GM21447 (cell line): ENCODE data around the gene LINC00237.

Experiments
- ATAC-seq: cut with Tn5 transposase; IDR thresholded peaks from one replicate; pipeline ENCODE4 v1.9.1; 2021; ENCODE audit not compliant: unreplicated experiment

LINC00237 gene

GRCh38 chr20:21100578-21101452 lies 5.3 kb downstream of the LINC00237 start:
- no peak for ATAC-seq

GRCh38 chr20:21099751-21100577 lies 6.2 kb downstream of the LINC00237 start:
- ATAC-seq: peak; percentile 36

GRCh38 chr20:21096321-21097043 lies 9.7 kb downstream of the LINC00237 start:
- peak; percentile 51 for ATAC-seq

- no peak for ATAC-seq
These were observed 13.4 kb downstream of the LINC00237 start for GRCh38 chr20:21092806-21093205.

GRCh38 chr20:21090721-21091120 lies 15.4 kb downstream of the LINC00237 start:
- ATAC-seq: no peak

GRCh38 chr20:21090111-21090618 lies 16.0 kb downstream of the LINC00237 start:
- ATAC-seq: no peak

- ATAC-seq: no peak
These were observed 16.8 kb downstream of the LINC00237 start for GRCh38 chr20:21089391-21089790.

GRCh38 chr20:21087862-21088540 lies 18.2 kb downstream of the LINC00237 start:
- no peak for ATAC-seq

- ATAC-seq: no peak
These were observed 22.3 kb downstream of the LINC00237 start for GRCh38 chr20:21083825-21084325.

- ATAC-seq: no peak
These were observed 23.6 kb downstream of the LINC00237 start for GRCh38 chr20:21082584-21082983.

GRCh38 chr20:21077809-21078345 lies 28.3 kb downstream of the LINC00237 start:
- no peak for ATAC-seq

GRCh38 chr20:21076073-21076472 lies 30.1 kb downstream of the LINC00237 start:
- no peak for ATAC-seq

GRCh38 chr20:21075471-21075870 lies 30.7 kb downstream of the LINC00237 start:
- ATAC-seq: peak; percentile 3

- peak; percentile 97 for ATAC-seq
These were observed 31.4 kb downstream of the LINC00237 start for GRCh38 chr20:21074605-21075336.

GRCh38 chr20:21067255-21067654 lies 38.9 kb downstream of the LINC00237 start:
- ATAC-seq: no peak

- no peak for ATAC-seq
These were observed 41.2 kb downstream of the LINC00237 start for GRCh38 chr20:21064924-21065323.

GRCh38 chr20:21063276-21063675 lies 42.9 kb downstream of the LINC00237 start:
- no peak for ATAC-seq

- ATAC-seq: no peak
These were observed 53.0 kb downstream of the LINC00237 start for GRCh38 chr20:21053002-21053762.

GRCh38 chr20:21052686-21053001 lies 53.5 kb downstream of the LINC00237 start:
- no peak for ATAC-seq
